DMS114 treated with DMSO at 0.1 percent for 48 hours (cell line): Measurements from ENCODE around the gene DCXR.

Experiments used
- DNase-seq: peaks from one replicate; lab custom pipeline; 2025; ENCODE audit not compliant: unreplicated experiment; lab: John Stamatoyannopoulos, UW

DCXR gene

DNA sequence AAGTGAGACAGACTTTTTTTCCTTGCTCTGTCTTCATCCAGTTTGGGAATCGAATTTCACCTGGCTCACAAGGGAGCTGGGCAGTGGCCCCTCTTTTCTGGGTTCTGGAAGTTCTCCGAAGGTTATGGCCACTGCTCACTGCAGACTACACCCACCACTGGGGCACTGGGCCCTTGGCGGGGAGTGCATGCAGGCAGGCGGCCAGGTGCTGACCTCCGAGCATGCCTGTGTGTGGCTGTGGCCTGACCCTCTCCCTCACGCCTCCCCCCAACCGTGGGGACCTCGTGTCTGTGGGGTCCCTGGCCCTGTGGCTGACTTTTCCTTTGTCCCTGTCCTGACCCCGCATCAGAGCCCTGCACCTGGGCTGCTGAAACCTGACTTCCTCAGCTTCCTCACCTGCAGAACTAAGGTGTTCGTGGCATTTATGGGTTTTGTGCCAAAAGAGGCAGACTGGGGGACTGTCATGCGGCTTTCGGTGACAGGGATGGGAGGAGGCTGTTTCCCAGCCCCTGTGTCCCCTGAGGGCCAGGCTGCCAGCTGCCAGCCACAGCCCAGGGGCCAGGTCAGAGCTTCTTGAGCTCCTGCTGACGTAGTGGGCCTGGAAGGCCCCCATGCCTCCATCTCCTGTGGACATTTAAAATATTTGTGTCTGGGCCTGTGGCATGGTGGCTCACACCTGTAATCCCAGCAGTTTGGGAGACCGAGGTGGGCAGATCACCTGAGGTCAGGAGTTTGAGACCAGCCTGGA lies 38.6 kb downstream of the DCXR start:
- DNase-seq: no peak

- no peak for DNase-seq
These were observed 39.3 kb downstream of the DCXR start for GRCh38 chr17:81998212-81998611.

DNA sequence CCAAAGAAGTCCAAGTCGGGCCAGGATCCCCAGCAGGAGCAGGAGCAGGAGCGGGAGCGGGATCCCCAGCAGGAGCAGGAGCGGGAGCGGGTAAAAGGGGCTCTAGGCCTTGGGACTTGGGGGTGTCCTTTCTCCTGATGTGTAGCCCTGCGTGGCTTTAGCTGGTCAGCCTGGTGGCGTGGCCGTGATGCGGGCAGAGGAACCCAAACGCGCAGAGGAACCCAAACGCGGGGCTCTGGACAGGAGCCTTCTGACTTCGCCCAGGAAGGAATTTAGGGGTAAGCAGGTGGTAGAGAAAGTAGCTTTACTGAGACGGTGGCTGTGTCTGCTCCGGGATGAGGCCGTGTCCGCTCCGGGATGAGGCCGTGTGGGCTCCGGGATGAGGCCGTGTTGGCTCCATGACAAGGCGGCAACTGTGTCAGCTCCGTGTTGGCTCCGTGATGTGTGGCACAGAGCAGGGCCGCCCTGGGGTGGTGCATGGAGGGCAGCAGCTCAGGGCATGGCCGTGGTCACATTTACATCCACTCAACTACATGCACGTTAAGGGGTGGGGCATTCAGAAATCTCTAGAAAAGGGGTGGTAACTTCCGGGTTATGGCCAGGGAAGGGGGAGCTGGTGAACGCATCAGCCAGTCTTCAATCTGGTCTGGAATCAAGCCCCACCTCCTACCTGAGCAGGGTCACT lies 40.6 kb downstream of the DCXR start:
- DNase-seq: no peak

GRCh38 chr17:81996232-81996756 lies 41.2 kb downstream of the DCXR start:
- no peak for DNase-seq

GRCh38 chr17:81995463-81996231 lies 41.9 kb downstream of the DCXR start:
- DNase-seq: no peak

- no peak for DNase-seq
These were observed 42.7 kb downstream of the DCXR start for GRCh38 chr17:81994593-81995462.

- no peak for DNase-seq
These were observed 43.5 kb downstream of the DCXR start for GRCh38 chr17:81993729-81994592.

DNA sequence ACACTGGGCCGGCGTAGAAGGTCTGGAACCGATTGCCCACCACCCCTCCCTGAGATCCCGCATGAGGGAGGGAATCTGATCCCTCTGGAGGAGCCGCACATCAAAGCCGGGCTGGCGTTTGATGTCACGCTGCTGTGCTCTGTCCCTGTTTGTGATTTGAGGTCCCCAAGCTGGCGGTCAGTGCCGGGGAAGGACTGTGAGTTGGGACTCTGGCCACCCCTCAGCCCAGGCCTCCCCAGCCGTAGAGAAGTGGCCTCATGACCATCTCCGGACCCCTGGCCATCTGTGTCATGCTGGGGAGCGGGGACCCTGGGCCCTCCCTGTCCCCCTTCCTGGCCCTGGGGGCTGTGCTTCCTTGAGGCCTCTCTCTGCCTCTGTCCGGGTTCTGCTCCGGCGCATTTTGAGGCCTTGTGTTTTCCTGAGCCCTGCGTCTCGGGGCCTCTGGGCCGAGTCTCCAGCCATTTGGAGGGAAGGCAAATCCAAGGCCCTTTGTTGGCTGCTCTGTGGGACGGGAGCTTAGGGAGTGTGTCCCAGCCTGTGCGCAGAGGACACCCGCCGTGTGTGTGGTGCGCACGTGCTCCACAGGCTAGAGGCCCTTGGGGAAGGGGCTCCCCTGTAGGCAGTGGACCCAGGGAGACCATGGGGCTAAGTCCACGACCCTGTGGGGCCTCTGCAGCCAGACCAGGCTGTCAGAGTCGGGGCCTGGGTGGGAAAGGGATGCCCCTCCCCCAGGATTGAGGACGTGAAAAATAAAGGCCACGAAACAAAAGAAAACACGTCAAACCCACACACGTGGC lies 45.0 kb downstream of the DCXR start:
- DNase-seq: no peak

DNA sequence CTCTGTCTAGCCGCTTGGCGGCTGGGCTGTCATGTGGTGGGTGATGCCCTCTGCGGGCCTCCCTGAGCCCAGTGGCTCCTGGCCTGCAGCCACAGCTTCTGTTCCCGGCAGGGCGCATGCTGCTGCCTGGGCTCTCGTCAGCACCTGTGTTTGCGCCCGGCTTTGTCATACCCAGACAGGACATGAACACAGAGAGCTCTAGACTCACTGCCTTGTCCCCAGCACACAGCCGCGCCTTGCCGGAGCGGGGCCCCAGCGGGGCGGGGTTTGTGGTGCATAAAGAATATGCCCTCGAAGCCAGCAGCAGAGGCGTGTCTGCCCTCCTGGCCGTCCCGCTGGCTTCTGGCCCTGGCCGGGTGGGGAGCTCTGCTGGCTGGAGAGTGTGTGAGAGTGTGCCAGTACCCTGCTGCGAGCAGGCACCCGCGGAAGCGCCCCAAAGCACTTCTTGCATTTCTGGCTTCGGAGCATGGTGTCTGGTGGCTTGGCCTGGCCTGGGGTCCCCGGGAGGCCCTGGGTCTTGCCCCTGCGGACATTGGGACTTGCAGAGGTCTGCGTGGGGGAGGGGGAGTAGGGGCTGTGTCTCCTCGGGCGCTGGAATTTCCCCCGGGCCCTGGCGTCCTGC lies 45.7 kb downstream of the DCXR start:
- no peak for DNase-seq

- no peak for DNase-seq
These were observed 46.4 kb downstream of the DCXR start for GRCh38 chr17:81990836-81991683.

DNA sequence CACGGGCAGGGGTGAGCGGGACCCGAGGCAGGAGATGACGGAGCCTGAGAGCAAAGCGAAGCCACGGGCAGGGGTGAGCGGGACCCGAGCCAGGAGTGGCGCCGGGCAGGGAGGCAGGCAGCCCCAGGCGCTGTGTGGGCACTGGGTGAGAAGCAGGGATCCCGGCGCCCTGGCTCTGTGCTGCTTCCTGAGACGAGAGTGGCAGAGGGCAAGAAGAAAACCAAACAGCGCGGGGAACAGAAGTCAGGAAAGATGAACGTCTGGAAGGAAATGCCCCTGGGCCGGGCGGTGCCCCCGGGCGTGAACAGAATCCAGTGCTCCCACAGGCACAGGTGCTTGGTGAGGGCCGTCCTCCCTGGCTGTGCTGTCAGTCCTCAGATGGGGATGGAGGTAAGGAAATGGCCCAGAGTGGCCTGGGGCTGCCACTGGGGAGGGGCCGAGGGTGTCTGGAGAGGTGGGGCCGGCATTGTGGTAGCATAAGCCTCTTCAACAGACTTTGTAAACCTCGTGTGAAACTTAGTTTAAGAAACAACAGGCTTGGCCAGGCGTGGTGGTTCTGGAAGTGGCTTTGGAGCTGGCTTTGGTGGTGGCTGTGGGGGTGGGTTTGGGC lies 50.2 kb downstream of the DCXR start:
- no peak for DNase-seq

DNA sequence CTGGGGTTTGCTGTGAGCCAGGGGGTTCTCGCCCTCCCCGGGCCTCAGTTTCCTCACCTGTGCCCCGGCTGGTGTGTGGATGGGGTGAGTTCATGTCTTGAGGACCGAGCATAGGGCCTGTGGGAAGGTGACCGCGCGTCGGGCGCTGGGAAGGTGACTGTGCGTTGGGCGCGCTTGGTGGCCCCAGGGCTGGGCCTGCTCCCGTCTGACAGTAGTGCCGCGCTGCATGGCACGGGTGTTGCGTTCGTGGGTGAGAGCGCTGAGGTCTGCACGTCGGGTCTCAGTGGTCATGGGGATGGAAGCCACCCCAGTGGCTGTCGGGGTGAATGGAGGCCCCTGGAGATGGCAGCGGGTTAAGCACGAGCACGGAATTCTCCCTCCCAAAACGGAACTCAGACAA lies 50.9 kb downstream of the DCXR start:
- DNase-seq: no peak
